ENCODE results near the gene SMIM9.

Gene SMIM9

DNA sequence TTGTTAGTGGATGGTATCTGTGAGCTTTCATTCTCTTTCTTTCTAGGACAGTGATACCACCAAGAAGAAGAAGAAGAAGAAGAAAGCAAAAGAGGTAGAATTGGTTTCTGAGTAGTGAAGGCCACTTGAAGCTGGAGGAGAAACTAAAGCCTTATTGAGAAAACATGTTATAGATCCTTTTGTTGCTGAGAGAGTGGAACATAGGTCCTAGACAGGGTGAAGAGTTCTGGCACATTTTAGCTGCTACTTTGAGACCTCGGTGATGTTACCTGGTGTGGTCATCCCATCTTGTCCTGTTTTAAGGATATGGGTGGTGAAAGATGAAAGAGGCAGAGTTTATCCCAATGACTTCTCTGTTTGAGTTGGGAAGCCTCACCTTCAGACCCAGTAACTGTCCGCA is 57.7 kb downstream of the SMIM9 start:
- DNase-seq = no peak

DNA sequence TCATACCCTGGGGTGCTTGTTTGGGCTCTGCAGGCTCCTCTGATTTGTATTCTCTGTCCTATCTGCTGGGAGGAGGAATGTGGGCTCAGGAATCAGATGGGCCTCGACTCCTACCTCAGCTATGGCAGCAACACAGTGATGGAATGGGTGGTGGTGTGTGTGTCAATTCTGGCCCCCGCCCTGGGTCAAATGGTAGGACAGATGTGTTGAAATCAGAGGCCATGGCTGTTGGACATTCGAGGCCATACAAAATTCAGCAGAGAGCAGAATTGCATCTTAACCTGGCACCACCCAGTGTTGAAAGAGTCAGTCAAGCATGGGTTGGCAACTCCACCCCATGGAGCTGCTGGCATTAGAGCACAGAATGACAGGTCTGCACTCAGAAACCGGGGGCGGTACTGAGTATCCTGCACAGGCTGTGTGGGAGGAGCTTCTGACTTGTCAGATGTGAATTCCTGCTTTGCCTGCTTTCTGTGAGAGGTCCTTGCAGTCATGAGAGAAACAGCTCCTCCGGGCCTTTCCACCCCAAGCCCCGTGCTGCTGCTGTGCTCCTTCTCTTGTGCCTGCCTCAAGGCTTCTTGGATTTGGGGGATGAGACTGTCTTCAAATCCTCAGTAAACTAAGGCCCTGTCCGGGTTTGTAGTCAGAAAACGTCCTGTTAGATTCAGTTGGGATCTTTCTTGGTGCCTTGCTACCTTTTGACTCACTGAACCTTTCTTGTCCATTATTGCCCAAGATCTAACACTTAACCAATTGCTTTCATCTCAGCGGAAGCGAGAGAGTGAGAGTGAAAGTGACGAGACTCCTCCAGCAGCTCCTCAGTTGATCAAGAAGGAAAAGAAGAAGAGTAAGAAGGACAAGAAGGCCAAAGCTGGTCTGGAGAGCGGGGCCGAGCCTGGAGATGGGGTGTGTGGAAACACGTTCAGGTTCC is 58.8 kb downstream of the SMIM9 start:
- no peak for DNase-seq

DNA sequence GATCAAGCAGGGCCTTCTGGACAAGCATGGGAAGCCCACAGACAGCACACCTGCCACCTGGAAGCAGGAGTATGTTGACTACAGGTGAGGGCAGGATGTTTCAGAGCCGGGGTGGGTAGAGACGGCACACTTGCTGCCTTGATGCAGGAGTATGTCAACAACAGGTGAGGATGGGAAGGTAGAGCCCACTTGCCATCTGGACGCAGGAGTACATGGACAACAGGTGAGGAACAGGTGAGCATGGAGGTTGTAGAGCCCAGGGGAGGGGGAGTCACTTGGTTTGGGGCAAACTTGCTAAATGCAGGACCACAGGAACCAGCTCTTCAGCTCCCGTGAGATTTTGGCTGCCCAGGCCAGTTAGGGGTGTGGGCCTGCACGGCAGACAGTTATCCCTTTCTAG is 59.8 kb downstream of the SMIM9 start:
- DNase-seq = no peak
